ENCODE data around the gene SLC25A47.
A peak's percentile ranks its signal among the peaks of the same experiment; 100 is the strongest.

SLC25A47 gene

GRCh38 chr14:100314724-100315123 is 8.4 kb upstream of the SLC25A47 start:
- FAIRE-seq (no peak), DNase-seq (ENCODE audit: insufficient read length, low spot score) (no peak)
- no peak for TF ChIP-seq CTCF (IDR thresholded peaks at IDR 0.05; ENCODE audit: insufficient read depth, missing control alignments)

- no peak for TF ChIP-seq CTCF (IDR thresholded peaks at IDR 0.05; ENCODE audit: insufficient read depth, missing control alignments)
- no peak for FAIRE-seq
Measured at GRCh38 chr14:100317389-100317788, 5.8 kb upstream of the SLC25A47 start.

GRCh38 chr14:100317912-100318808 is 5.0 kb upstream of the SLC25A47 start:
- peak; percentile 56 for TF ChIP-seq CTCF (IDR thresholded peaks at IDR 0.05; ENCODE audit: insufficient read depth, missing control alignments)
- no peak for DNase-seq (ENCODE audit: insufficient read length, low spot score)
- FAIRE-seq: no peak

More at GRCh38 chr14:100317389-100317788, 5.8 kb upstream of the SLC25A47 start:
- no peak for DNase-seq (ENCODE audit: insufficient read length, low spot score)

GRCh38 chr14:100320157-100320856 is 2.8 kb upstream of the SLC25A47 start:
- DNase-seq (ENCODE audit: insufficient read length, low spot score): no peak
- no peak for TF ChIP-seq CTCF (IDR thresholded peaks at IDR 0.05; ENCODE audit: insufficient read depth, missing control alignments)
- no peak for FAIRE-seq

- no peak for FAIRE-seq
- no peak for TF ChIP-seq CTCF (IDR thresholded peaks at IDR 0.05; ENCODE audit: insufficient read depth, missing control alignments)
- no peak for DNase-seq (ENCODE audit: insufficient read length, low spot score)
Measured at GRCh38 chr14:100321473-100322137, 1.5 kb upstream of the SLC25A47 start.

- no peak for TF ChIP-seq CTCF (IDR thresholded peaks at IDR 0.05; ENCODE audit: insufficient read depth, missing control alignments)
- DNase-seq (ENCODE audit: insufficient read length, low spot score) (no peak), FAIRE-seq (no peak)
Measured at GRCh38 chr14:100322138-100322957, 791 bp upstream of the SLC25A47 start.
